Inferior parietal cortex (tissue), 1 donor: ENCODE data around the gene DHDH.
"Not testable (repeated sequence)": the region's sequence is repeated elsewhere in the genome, so short reads cannot be mapped to it uniquely, and the experiment has no call there.

Experiments
- DNase-seq: peaks from one replicate; pipeline ENCODE4 v3.0.0-alpha.2; 2016; ENCODE audit errors: extremely low spot score

DHDH gene

GRCh38 chr19:48933382-48933932 is at the start of gene DHDH:
DHDH (plus strand) TSS chr19:48933699; CDS start chr19:48933722, 23 bp downstream.
- DNase-seq = peak; percentile 72

DNA sequence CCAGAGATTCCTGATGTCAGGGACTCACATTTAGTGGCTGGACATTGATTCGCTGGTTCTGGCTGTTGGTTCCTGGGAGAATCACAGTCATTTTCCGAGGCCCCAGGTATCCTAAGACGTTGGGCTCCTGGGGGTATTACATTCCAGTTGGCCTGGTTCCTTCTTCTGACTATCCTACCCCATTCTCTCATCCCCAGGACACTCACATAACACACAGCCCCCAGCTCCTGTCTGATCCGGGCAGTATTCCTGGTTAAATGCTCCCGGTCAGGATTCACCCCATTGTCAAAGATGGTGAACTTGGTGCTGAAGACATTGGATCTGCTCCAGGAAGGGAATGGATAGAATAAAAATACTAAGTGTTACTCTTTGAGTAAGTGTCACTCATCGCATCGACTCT is 49.8 kb upstream of the DHDH start:
- no peak for DNase-seq

DNA sequence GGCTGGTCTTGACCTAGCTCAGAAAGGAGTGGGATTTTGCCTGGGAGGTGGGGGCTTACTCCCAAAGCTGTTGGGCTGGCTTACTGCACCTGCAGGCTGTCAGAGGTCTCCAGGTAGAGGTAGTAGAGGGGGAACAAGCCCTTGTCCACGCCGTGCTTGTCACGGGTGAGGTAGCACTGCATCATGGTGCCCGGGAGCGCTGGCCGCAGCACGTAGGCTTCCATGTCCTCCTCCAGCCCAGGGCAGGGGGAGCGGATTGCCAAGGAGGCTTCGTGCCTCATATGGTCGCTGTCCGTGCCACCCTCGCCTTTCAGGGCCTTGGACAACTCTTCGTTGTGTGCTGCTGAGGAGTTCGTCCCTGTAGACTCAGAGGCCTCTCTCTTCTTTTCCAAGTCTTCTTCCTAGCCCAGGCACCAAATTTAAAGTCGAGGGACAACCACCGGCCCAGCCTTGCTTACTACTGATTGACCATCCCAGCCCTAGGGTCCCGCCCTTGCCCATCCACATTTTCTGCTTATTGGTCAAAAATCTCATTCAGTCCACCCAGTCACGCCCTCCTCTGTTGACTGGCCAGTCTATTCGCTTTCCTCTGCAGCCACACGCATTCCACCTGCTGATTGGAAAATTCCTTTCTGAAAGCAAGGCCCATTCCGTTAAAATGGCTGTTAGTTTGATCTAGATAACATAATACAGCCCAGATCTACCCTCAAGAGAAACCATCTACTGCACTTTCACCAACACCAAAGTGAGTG is 45.5 kb upstream of the DHDH start:
- no peak for DNase-seq

- not testable (repeated sequence) for DNase-seq
These were observed 44.0 kb upstream of the DHDH start for GRCh38 chr19:48889496-48889895.

GRCh38 chr19:48890551-48890950 is 42.9 kb upstream of the DHDH start:
- DNase-seq = no peak

GRCh38 chr19:48895226-48895625 is 38.3 kb upstream of the DHDH start:
- no peak for DNase-seq

DNA sequence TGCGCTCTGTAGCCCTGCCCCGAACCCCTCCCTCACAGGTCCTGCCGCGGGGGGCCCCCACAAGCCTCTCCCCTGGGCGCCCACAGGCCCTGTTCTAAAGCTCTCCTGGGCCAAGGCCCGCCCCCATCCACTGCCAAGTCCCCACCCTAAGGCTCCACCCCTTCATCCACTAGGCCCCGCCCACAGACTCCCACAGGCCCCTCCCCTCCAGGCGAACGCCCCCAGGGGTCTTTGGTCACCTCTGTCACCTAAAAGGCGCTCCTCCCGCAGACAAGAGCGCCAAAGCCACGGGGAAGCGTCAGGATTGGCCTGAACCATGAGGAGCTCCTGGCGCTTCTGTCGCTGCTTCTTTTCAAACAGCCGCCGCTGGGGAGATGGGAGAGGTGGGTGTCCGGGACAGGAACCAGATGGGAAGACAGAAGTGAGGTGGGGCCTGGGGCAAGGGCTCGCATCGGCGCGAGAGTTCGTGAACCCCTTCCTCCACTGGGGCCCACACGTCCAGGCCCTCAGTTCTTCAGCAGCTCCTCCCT is 37.2 kb upstream of the DHDH start:
- no peak for DNase-seq

- DNase-seq = no peak
These were observed 36.3 kb upstream of the DHDH start for GRCh38 chr19:48897181-48897580.

GRCh38 chr19:48899386-48899749 is 34.1 kb upstream of the DHDH start:
- DNase-seq = not testable (repeated sequence)

DNA sequence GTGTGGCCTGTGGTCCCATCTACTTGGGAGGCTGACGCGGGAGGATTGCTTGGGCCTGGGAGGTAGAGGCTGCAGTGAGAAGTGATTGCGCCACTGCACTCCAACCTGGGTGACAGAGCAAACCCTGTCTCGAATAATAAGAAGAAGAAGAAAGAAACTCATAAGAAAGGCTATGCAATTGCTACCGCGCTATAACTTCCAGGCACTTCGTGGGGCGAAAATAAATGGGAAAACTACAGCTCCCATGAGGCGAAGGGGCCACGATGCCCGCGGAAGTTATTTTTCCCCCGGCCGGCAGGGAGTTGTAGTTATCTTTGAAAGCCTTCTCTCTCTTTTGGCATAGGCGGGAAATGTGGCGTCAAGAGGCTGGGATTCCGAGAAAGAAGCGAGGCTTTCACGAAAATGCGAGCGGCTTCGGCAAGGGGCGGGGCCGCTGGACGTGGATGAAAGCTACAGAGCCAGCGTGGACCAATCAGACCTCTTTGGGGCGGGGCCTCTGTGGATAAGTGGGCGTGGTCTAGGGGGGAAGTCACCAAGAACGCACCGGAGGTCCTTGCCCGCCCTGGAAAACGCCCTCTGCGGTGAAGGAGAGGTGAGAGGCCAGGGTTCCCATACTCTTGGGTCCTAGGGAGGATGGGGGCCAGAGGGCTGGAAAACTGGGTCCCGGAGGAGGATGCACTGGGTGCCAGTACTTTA is 33.6 kb upstream of the DHDH start, which contains the start of gene NUCB1:
Gene NUCB1, plus strand, starts transcription at position 532 of the 696 bp plus-strand sequence. CDS start 485 bp downstream, outside the sequence.
- DNase-seq = peak; percentile 99

DNA sequence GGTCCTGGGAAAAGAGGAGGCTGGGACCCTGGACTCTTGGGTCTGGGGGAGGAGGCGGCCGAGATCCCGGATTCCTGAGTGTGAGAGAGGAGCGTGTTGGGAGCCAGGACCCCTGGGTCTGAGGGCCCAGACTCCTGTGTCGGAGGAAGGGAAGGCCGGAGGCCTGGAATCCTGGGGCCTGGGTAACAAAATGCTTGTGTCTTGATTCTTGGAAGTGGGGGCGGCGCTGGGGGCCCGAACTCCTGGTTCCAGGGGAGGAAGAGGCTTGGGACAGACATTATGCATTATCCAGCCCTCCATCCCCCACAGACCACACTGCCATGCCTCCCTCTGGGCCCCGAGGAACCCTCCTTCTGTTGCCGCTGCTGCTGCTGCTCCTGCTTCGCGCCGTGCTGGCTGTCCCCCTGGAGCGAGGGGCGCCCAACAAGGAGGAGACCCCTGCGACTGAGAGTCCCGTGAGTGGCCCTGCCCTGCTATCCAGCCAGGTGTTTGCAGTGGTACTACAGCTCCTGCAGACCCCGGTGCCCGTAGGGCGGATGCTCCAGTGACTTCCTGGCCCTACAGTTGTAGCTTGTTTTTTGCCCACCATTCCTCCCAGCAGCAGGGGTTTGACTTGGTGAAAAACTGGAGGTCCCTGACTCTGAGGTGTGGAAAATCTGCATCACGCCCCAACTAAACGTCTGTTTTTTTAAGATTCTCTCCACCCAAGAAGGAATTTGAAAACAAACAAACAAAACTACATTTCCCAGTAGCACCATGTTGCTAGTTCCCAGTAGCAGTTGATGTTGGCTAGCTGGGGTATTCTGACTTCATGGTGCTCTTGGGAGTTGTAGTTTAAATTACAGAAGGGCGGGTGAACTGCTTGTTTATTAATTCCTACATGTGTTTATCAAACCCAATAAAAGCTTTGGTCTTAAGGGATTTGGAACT is 32.8 kb upstream of the DHDH start:
- no peak for DNase-seq

GRCh38 chr19:48902291-48902690 is 31.2 kb upstream of the DHDH start:
- DNase-seq = not testable (repeated sequence)

- DNase-seq = not testable (repeated sequence)
These were observed 29.7 kb upstream of the DHDH start for GRCh38 chr19:48903788-48904187.

- DNase-seq = no peak
These were observed 27.8 kb upstream of the DHDH start for GRCh38 chr19:48905664-48906063.

DNA sequence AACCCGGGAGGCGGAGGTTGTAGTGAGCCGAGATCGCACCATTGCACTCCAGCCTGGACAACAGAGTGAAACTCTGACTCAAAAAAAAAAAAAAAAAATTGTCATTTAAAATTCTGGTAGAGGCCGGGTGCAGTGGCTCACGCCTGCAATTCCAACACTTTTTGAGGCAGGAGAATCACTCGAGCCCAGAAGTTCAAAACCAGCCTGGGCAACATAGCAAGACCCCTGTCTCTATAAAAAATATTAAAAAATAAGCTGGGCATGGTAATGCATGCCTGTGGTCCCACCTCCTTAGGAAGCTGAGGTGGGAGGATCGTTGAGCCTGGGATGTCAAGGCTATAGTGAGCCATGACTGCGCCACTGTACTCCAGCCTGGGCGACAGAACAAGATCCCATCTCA is 27.2 kb upstream of the DHDH start:
- no peak for DNase-seq

- no peak for DNase-seq
These were observed 25.8 kb upstream of the DHDH start for GRCh38 chr19:48907671-48908070.

DNA sequence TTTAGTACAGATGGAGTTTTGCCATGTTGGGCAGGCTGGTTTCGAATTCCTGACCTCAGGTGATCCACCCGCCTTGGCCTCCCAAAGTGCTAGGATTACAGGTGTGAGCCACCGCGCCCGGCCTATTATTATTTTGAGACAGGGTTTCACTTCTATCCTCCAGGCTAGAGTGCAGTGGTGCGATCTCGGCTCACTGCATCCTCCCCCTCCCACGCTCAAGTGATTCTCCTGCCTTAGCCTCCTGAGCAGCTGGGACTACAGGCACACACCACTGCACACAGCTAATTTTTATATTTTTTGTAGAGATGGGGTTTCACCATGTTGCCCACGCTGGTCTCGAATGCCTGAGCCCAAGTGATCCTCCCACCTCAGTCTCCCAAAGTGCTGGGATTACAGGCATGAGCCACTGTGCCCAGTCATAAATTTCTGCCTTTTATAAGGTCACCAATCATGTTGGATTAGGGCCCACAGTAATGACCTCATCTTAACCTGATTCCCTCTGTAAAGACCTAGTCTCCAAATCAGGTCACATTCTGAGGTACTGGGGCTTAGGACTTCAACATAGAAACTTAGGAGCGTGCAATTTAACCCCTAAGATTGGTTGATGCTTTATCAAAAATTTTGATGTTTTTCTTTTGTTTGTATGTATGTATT is 23.9 kb upstream of the DHDH start:
- DNase-seq = not testable (repeated sequence)

DNA sequence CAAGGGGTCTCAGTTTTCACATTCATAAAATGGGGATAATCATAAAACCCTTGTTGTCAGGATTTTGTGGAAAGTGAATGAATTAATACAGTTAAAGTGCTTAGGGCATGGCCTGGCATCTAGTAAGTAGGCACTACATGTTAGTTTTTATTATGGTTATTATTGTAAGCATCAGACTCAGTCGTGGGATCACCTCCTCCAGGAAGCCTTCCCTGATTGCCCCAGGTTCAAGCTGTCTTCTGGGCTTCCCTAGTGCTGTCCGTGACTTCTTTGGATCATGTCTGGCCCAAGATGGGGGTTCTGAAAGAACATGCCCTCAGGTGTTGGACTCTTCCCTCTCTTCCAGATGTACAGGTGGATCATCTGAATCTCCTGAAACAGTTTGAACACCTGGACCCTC is 22.7 kb upstream of the DHDH start:
- DNase-seq = no peak

- no peak for DNase-seq
These were observed 20.2 kb upstream of the DHDH start for GRCh38 chr19:48913114-48913889.

DNA sequence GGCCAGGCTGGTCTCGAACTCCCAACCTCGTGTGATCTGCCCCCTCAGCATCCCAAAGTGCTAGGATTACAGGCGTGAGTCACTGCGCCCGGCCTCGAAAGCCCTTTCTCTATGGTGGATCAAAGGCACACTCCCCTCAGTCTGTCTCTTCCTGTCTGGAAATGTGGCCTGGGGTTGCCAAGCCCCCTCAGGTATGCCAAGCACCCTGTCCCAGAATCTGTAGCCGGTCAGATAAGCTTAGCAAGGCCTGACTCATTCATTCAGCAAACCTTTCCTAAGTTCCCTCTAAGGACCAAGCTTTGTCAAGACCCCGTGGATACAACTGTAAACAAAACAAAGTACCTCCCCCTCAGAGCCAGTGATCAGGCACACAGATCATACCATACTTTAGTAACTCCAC is 19.3 kb upstream of the DHDH start:
- DNase-seq = no peak
